Measurements from ENCODE around the gene VPS13D. TPM values are rescaled to one million over a fixed set of nuclear protein-coding genes. Genes with fewer than 3 reads are reported as not detected.

VPS13D gene
- polyA plus RNA-seq, 1 of the 3 experiments (the other 2 are of a cell fraction), result 15.0 TPM

DNA sequence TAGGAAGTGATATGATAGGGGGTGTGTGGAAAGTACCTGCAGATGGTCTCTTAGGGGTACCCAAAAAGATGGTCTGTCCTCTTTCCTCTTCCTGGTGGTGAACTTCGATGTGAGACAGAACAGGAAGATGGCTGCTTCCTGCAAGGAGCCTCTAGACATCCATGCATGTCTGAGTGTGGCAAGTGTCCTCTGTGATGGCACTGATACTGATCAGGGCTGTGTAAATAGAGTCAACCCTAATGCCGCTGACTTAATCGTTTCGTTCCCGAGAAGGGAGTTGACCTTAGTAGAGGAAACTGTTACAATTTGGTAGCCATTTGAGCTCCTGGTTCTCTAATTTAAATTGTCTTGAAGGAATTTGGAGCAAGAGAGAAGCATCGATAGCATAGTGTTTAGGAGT is 168.6 kb downstream of the VPS13D start:
- POLR2A ChIA-PET, result no interaction called here

DNA sequence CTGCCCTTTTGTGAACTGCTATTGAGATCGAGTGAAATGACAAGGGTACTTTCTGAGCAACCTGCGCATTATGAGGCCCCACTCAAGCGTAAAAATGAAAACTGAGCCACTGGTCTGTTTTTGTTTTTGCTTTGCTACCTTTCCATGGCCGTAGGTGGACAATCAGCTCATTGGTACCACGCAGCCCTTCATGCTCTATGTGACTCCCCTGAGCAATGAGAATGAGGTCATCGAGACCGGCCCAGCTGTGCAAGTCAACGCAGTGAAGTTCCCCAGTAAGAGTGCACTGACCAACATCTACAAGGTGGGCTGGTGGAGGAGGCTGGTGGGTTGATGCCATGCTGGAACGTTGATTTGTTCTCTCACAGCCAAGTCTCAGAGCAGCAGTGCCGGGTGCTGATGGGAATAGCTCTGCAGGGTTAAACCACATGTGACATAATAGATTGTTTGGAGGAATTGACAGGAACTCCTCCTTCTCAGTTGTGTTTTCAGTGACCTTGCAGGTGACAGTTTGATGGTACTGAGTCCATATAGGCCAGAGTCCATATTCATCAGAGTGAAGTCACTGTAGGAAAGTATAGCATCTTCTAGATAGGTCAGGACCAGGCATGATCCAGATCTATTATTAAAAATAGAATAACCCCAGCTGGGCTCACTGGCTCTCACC is 170.3 kb downstream of the VPS13D start:
- CTCF ChIA-PET, result interaction anchor here (1.5 kb wide), 1 partner anchor 60 kb away, joined by 3 read pairs; no protein-coding TSS in a partner anchor
- no peak for DNase-seq
- POLR2A ChIA-PET, result no interaction called here

More for the DNA sequence above, 168.6 kb downstream of the VPS13D start:
- H3K4me1 ChIP-seq (ENCODE audit: control insufficient read depth in 1 of 2, insufficient read depth in 2 of 2, low read depth in 1 of 2, low read length in 1 of 2), result peaks cover 0 to 2% of the 10 kb centered on the region in 2 experiments; a peak in 1 of 4 replicates
- H3K9me3 ChIP-seq, result no peaks in the 10 kb centered on the region
- H3K36me3 ChIP-seq (replicated peaks in 1 of 2; ENCODE audit: control insufficient read depth in 1 of 2, insufficient read depth in 2 of 2, low read length in 1 of 2), result peaks cover 9 to 12% of the 10 kb centered on the region in 2 experiments
- no peaks in the 10 kb centered on the region for H3K9me2 ChIP-seq
- no peaks in the 10 kb centered on the region for H4K20me1 ChIP-seq (ENCODE audit: insufficient read depth)
- H3F3A ChIP-seq (replicated peaks; ENCODE audit: insufficient read depth), result no peaks in the 10 kb centered on the region
- no peak overlapping the region for H3K27ac ChIP-seq (ENCODE audit: low read depth in 2 of 2, low read length in 1 of 2)
- CTCF ChIA-PET, result interaction anchor here (0.7 kb wide), 1 partner anchor 220 kb away, joined by 3 read pairs; the partner anchor contains the start of gene DHRS3
- no peak overlapping the region for H3K9ac ChIP-seq
- no peak overlapping the region for H2AFZ ChIP-seq (ENCODE audit: low read depth)
- no peak overlapping the region for H3K4me2 ChIP-seq
- no peak overlapping the region for H3K4me3 ChIP-seq (ENCODE audit: low read depth in 2 of 2, low read length in 1 of 2)
- H3K27me3 ChIP-seq (ENCODE audit: insufficient read depth), result no peaks in the 10 kb centered on the region
- no peak for DNase-seq
- TF ChIP-seq RCOR1 (IDR thresholded peaks at IDR 0.05; ENCODE audit: low read length), result no peak
- TF ChIP-seq FOXM1 (IDR thresholded peaks at IDR 0.05; ENCODE audit: low read depth), result no peak
- TF ChIP-seq JUND (IDR thresholded peaks at IDR 0.05), result no peak
- TF ChIP-seq SMC3 (IDR thresholded peaks at IDR 0.05; ENCODE audit: low read depth, low read length), result no peak
- TF ChIP-seq, protein P1, sequence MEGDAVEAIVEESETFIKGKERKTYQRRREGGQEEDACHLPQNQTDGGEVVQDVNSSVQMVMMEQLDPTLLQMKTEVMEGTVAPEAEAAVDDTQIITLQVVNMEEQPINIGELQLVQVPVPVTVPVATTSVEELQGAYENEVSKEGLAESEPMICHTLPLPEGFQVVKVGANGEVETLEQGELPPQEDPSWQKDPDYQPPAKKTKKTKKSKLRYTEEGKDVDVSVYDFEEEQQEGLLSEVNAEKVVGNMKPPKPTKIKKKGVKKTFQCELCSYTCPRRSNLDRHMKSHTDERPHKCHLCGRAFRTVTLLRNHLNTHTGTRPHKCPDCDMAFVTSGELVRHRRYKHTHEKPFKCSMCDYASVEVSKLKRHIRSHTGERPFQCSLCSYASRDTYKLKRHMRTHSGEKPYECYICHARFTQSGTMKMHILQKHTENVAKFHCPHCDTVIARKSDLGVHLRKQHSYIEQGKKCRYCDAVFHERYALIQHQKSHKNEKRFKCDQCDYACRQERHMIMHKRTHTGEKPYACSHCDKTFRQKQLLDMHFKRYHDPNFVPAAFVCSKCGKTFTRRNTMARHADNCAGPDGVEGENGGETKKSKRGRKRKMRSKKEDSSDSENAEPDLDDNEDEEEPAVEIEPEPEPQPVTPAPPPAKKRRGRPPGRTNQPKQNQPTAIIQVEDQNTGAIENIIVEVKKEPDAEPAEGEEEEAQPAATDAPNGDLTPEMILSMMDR (IDR thresholded peaks at IDR 0.05), result no peak
- TF ChIP-seq MEF2A (IDR thresholded peaks at IDR 0.05; ENCODE audit: borderline replicate concordance, low read depth), result no peak
- no peak for TF ChIP-seq GABPA (IDR thresholded peaks at IDR 0.05; ENCODE audit: low read depth)
- TF ChIP-seq GATA2 (CRISPR knock-in tag; IDR thresholded peaks at IDR 0.05), result no peak
- TF ChIP-seq EP300 (IDR thresholded peaks at IDR 0.05; ENCODE audit: borderline replicate concordance in 1 of 2, low read depth in 1 of 2, low read length in 1 of 2), result no peak
- TF ChIP-seq TCF12 (IDR thresholded peaks at IDR 0.05), result no peak
- TF ChIP-seq, protein P2, sequence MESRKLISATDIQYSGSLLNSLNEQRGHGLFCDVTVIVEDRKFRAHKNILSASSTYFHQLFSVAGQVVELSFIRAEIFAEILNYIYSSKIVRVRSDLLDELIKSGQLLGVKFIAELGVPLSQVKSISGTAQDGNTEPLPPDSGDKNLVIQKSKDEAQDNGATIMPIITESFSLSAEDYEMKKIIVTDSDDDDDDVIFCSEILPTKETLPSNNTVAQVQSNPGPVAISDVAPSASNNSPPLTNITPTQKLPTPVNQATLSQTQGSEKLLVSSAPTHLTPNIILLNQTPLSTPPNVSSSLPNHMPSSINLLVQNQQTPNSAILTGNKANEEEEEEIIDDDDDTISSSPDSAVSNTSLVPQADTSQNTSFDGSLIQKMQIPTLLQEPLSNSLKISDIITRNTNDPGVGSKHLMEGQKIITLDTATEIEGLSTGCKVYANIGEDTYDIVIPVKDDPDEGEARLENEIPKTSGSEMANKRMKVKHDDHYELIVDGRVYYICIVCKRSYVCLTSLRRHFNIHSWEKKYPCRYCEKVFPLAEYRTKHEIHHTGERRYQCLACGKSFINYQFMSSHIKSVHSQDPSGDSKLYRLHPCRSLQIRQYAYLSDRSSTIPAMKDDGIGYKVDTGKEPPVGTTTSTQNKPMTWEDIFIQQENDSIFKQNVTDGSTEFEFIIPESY (IDR thresholded peaks at IDR 0.05; ENCODE audit: borderline replicate concordance, low read depth), result no peak
- no peak for TF ChIP-seq SIN3A (IDR thresholded peaks at IDR 0.05; ENCODE audit: borderline replicate concordance, low read depth, low read length)
- TF ChIP-seq NRF1 (IDR thresholded peaks at IDR 0.05; ENCODE audit: low read depth, low read length), result no peak
- no peak for TF ChIP-seq NFIC (IDR thresholded peaks at IDR 0.05; ENCODE audit: borderline replicate concordance)
- WGBS (ENCODE audit: low lambda C conversion rate), result 75% methylated on average over 5 of the region's 6 CpGs
- no peaks in the 10 kb centered on the region for H3K79me2 ChIP-seq (ENCODE audit: insufficient read depth)

More for the DNA sequence above, 170.3 kb downstream of the VPS13D start:
- 93% methylated on average over 10 of the region's 10 CpGs for WGBS (ENCODE audit: low lambda C conversion rate)
- H3K27ac ChIP-seq (ENCODE audit: low read depth in 2 of 2, low read length in 1 of 2), result no peak overlapping the region
- no peak for TF ChIP-seq CHD2 (IDR thresholded peaks at IDR 0.05; ENCODE audit: low read length, partially characterized antibody)
- no peak for TF ChIP-seq EZH2phosphoT487 (IDR thresholded peaks at IDR 0.05; ENCODE audit: borderline replicate concordance, low read depth)
- TF ChIP-seq POLR2AphosphoS5 (IDR thresholded peaks at IDR 0.05; ENCODE audit: low read depth, low read length), result no peak
- TF ChIP-seq JUND (IDR thresholded peaks at IDR 0.05), result no peak
- no peak for TF ChIP-seq FOSL2 (IDR thresholded peaks at IDR 0.05; ENCODE audit: borderline replicate concordance, low read depth)
- TF ChIP-seq MXI1 (IDR thresholded peaks at IDR 0.05; ENCODE audit: low read depth, low read length), result no peak
- no peak for TF ChIP-seq TEAD4 (IDR thresholded peaks at IDR 0.05; ENCODE audit: borderline replicate concordance, insufficient read depth)
- no peak for TF ChIP-seq YY1 (IDR thresholded peaks at IDR 0.05; ENCODE audit: low read depth)
- TF ChIP-seq, protein P3, sequence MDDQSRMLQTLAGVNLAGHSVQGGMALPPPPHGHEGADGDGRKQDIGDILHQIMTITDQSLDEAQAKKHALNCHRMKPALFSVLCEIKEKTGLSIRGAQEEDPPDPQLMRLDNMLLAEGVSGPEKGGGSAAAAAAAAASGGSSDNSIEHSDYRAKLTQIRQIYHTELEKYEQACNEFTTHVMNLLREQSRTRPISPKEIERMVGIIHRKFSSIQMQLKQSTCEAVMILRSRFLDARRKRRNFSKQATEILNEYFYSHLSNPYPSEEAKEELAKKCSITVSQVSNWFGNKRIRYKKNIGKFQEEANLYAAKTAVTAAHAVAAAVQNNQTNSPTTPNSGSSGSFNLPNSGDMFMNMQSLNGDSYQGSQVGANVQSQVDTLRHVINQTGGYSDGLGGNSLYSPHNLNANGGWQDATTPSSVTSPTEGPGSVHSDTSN (IDR thresholded peaks at IDR 0.05), result no peak
- no peak for TF ChIP-seq RFX5 (IDR thresholded peaks at IDR 0.05; ENCODE audit: low read length)
- peaks cover 19 to 20% of the 10 kb centered on the region in 2 experiments for H3K36me3 ChIP-seq (replicated peaks in 1 of 2; ENCODE audit: control insufficient read depth in 1 of 2, insufficient read depth in 2 of 2, low read length in 1 of 2)
- no peaks in the 10 kb centered on the region for H3K9me2 ChIP-seq
- no peaks in the 10 kb centered on the region for H4K20me1 ChIP-seq (ENCODE audit: insufficient read depth)
- H3K4me2 ChIP-seq, result no peak overlapping the region
- H3K79me2 ChIP-seq (ENCODE audit: insufficient read depth), result no peaks in the 10 kb centered on the region
- peaks cover 0 to 5% of the 10 kb centered on the region in 2 experiments; a peak in 1 of 4 replicates for H3K4me1 ChIP-seq (ENCODE audit: control insufficient read depth in 1 of 2, insufficient read depth in 2 of 2, low read depth in 1 of 2, low read length in 1 of 2)
- no peaks in the 10 kb centered on the region for H3F3A ChIP-seq (replicated peaks; ENCODE audit: insufficient read depth)
- no peaks in the 10 kb centered on the region for H3K9me3 ChIP-seq
- H3K9ac ChIP-seq, result no peak overlapping the region
- no peaks in the 10 kb centered on the region for H3K27me3 ChIP-seq (ENCODE audit: insufficient read depth)
- H2AFZ ChIP-seq (ENCODE audit: low read depth), result no peak overlapping the region
- no peak overlapping the region for H3K4me3 ChIP-seq (ENCODE audit: low read depth in 2 of 2, low read length in 1 of 2)

Measured in SK-N-SH (cell line).